AG10803 (cell line): Measurements from ENCODE around the gene SLC37A4.

Source experiments
- DNase-seq: peaks from one replicate; pipeline ENCODE4 v3.0.0; 2010; ENCODE audit warnings: low read depth
- H3K4me3 ChIP-seq: 2 replicates; pipeline ENCODE4 v1.5.1; 2011; ENCODE audit warnings: mild to moderate bottlenecking, low read length, control low read depth
- CTCF ChIP-seq: conservative IDR thresholded peaks from 2 replicates; pipeline ENCODE4 v1.5.1; 2011; ENCODE audit warnings: mild to moderate bottlenecking, low read length, control low read depth, inconsistent platforms

Gene SLC37A4

GRCh38 chr11:119016216-119017009, 14.3 kb downstream of the SLC37A4 start:
- H3K4me3 ChIP-seq, result peak overlapping the region; percentile 100; the same call in 1 of the 2 replicates
- TF ChIP-seq CTCF, result no peak
- no peak for DNase-seq

- H3K4me3 ChIP-seq, result no peak overlapping the region
- TF ChIP-seq CTCF, result 0 out of 2 replicates have a peak, but pooled peaks have one; percentile 9
- DNase-seq, result no peak
These were observed 15.5 kb downstream of the SLC37A4 start for GRCh38 chr11:119015054-119015611.

- TF ChIP-seq CTCF, result no peak
- no peak overlapping the region for H3K4me3 ChIP-seq
- no peak for DNase-seq
These were observed 16.3 kb downstream of the SLC37A4 start for GRCh38 chr11:119014209-119014924.

GRCh38 chr11:119012629-119013170, 18.0 kb downstream of the SLC37A4 start:
- no peak overlapping the region for H3K4me3 ChIP-seq
- DNase-seq, result no peak
- no peak for TF ChIP-seq CTCF

GRCh38 chr11:119011476-119012053, 19.1 kb downstream of the SLC37A4 start:
- TF ChIP-seq CTCF, result no peak
- no peak overlapping the region for H3K4me3 ChIP-seq
- no peak for DNase-seq

- DNase-seq, result no peak
- no peak for TF ChIP-seq CTCF
- H3K4me3 ChIP-seq, result no peak overlapping the region
These were observed 24.0 kb downstream of the SLC37A4 start for GRCh38 chr11:119006656-119007055.
